ENCODE measurements around the gene GNPDA2.
A peak's percentile ranks its signal among the peaks of the same experiment; 100 is the strongest.
"Not testable (repeated sequence)": the region's sequence is repeated elsewhere in the genome, so short reads cannot be mapped to it uniquely, and the experiment has no call there.

GNPDA2 gene

DNA sequence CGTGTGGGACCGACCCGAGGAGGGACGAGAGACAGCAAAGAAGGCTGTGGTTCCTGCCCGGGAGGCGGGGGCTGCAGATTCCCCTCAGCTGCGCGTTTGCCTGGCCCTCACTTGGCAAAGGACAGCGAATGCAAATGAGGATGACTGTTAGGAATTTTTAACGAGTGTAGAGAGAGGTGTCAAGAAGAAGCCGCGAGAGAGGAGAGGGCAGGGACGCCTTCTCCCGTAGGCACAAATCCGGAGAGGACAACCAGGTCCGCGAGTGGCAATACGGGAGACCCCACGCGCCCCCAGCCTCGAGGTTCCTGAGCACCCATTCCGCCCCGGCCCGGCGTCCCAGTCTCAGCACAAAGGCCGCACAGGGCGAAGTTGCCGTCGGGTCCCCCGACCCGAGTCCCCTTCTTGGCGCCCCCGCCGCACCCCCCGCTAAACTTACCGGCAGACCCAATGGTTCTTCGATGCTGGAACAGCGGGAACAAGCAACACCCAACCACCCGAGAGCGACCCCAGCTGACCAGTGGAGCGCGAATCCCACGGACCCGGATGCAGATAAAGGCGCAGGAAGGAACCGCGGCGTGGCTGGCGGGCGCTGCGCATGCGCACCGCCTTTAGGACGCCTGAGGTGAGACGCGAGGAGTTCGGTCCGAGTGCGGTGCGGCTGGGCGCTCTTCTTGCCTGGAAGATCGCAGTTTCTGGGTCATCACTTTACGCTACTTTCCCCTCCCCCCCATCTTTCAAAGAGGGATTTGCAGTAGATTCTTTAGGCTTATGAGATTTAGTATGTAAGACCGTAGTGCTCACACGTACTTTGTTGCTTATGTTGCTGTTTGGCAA lies at the start of gene GNPDA2:
Gene GNPDA2 (minus strand): TSS at position 519 of the 834 bp plus-strand sequence. CDS start 4,349 bp downstream, outside the sequence.
- FAIRE-seq (no peak), DNase-seq (ENCODE audit: low spot score) (peak; percentile 80)

DNA sequence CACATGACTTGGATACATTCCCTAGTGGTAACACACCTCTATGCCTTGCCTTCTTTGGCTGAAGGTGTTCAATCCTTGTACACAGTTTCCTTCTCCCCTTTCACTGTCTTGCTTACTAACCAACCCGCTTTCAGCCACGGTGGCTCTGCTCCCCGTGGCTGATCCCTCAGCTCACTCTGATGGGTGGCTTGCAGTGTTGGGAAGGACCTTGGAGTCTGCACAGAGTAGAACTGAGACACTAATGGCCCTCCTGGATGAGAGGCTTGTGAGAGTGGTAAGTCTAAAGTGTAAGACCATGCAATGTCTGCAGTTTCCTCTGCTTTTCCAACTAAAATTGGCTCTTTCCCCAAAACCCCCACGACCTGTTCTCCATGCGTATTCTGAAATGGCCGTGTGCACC lies 46.0 kb upstream of the GNPDA2 start:
- FAIRE-seq (no peak), DNase-seq (ENCODE audit: low spot score) (no peak)

DNA sequence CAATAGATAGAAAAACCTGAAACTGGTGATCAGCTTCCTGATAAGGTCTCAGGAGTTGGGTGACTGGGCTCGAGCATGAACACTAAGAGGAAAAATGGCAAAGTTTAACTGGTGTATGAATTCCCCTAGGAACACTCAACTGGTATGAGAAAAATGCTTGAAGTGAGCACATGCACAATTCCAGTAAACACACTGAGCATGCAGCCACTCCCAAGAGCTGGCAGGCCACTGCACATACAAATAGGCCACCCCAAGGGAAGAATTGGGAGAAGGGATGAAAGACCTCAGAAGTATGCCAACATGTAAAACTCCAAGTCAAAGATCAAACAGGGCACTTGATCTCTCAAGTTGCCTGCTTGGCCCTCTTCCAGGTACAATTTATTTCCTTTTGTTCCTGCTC lies 45.4 kb upstream of the GNPDA2 start:
- DNase-seq (ENCODE audit: low spot score) (no peak), FAIRE-seq (no peak)

DNA sequence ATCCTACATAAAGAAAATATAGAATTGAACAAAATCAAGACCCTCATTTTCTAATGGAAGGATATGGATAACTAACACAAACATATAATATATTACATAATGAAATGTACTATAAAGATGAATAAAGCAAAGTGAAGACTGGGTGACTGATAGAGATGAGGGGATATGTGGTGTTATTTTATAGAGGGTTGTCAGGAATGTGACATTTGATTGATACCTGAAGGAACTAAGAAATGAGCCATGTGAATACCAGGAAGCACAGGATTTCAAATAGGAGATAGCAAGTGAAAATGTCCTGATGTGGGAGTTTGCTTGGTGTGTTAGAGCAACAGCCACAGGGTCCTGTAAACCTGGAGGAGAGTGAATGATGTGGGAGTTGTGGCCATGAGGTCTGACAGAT lies 40.1 kb upstream of the GNPDA2 start:
- DNase-seq (ENCODE audit: low spot score) (no peak), FAIRE-seq (no peak)

DNA sequence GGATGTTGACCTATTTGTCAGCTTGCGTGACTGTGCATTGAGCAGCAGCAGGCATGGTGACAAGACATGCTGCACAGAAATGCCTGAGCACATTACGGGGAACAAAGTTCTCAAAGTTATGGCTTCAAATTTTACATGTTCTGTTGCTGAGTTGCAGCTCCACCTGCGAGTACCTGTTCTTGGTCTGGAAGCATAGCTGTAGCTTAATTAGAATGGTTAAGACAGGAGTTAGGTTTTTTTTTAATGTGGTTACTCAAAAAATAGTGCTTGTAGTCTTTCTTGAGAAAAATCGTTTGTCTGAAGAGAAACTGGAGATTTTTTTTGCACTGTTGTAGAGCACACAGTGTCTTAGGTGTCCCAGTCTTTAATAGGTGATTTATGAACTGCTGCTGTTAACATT lies 38.8 kb upstream of the GNPDA2 start:
- DNase-seq (ENCODE audit: low spot score), result no peak

DNA sequence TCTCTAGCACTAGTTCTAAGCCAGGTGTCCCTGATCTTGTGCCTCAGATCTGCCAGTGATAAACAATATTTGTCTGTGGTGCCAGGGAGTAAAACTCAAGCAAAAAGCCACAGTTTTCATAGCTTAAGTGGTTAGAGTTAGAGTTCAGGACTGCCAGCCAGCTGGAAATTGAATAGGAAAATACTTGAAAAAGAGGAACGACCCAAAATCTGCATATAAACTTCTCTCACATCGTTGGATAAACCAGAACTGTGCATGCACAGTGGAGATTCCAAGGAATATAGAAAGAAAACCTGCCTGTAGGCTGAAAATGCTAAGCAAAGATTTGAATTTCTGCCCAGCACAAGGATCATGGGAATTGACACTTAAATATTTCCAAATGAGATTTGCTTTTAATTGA lies 35.0 kb upstream of the GNPDA2 start:
- FAIRE-seq (no peak), DNase-seq (ENCODE audit: low spot score) (no peak)

More for the DNA sequence above, 38.8 kb upstream of the GNPDA2 start:
- no peak for FAIRE-seq

DNA sequence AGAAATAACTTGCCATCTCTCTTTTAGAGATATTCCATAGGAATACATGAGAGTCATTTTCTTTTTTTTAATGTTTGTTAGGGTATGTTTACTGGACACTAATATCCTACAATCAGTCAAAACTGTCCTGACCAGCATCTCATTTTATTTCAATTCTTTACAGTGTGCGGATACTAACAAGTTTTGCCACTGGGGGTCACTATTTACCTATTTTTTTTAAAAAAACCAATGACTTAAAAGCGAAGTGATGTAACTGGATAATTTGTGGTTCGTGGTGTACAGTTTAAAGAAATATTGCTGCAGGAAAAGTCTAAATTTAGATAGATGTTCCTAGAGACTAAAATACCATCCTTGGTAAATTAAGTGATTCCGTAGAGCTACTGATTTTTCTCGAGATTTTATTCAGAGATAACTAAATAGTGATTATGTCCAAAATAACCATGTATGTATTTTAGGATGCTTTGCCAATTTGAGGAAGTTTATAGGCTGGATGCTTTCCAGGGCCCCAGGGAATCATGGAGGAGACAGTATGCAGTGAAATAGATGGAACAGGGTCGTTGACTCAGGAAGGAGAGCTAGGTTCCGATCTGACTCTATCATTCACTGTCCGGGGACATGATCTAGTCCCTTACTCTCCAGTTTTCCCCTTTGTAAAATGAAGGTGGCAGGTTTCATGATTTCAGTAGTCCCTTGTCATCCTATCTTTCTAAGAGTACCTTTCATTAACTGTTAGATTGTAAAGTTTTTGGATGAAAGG lies 34.0 kb upstream of the GNPDA2 start:
- DNase-seq (ENCODE audit: low spot score) (peak; percentile 14), FAIRE-seq (peak; percentile 71)

DNA sequence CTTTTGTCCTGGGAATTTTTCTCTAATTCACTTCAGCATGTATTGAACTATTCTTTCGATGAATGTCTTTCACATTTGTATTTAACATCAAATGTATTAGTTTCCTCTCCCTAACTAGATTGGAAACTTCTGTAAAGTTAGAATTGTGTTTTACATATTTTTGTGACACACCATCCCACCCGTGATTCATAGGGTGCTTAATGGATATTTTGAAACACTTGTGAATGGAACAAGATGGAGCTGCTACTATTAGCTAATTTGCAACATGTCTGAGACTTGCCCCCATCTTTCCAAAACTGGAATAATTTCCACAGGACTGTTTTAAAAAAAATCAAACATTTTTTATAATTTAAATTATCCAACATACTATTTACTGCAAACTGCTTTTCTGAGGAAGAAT lies 30.2 kb upstream of the GNPDA2 start:
- no peak for FAIRE-seq
- DNase-seq (ENCODE audit: low spot score), result no peak

DNA sequence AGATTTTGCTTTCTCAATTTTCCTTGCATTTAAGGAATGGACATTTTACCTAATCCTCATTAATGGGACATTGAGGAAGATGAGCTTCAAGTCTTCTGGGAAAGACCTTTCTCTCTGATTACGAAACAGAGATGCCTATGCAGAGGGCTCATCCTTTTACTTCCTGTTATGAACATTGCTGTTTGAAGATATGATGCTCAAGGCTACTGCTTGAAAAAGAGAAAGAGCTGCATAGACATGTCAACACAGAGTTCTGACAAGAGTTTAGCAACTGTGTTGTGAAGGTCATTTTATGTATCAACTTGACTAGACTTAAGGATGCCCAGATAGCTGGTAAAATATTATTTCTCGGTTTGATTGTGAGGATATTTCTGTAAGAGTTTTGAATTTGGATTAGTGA lies 13.8 kb upstream of the GNPDA2 start:
- DNase-seq (ENCODE audit: low spot score), result no peak
- FAIRE-seq, result no peak

DNA sequence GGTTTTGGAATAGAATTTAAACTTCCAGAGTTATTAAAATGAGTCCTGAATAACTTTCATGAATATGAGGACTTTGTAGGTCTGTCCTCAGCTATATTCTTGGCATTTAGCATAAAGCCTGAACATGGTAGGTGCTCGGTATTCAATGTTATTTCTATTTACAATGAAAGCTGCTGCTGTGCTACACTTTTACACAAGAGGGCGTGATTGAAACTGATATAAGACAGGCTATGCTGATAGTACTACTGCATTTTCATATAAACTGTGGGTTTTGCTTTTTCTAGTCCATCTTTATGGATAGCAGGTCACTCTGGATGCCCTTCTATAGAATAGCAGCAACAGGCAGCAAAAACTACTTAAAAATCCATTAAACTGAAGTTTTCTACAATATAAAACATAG lies 12.3 kb upstream of the GNPDA2 start:
- FAIRE-seq, result no peak

DNA sequence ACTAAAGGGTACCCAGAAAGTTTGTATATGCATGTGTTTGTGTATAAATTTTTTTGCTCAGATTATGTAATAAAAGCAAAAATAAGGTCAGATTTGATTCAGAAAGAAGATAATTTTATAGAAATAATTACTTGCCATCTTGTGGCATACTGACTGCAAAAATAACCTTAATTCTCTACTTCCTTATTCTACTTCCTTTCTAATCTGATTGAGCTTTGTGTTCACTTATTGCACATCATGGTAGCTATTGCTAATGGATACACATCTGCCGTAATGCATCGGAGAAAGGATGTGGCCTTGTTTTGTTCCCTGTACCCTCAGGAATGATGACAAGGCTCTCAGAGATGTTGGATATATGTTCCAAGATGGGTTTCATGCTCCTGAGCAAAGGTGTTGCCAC lies 10.5 kb upstream of the GNPDA2 start:
- DNase-seq (ENCODE audit: low spot score) (no peak), FAIRE-seq (no peak)

More for the DNA sequence above, 12.3 kb upstream of the GNPDA2 start:
- DNase-seq (ENCODE audit: low spot score), result no peak

DNA sequence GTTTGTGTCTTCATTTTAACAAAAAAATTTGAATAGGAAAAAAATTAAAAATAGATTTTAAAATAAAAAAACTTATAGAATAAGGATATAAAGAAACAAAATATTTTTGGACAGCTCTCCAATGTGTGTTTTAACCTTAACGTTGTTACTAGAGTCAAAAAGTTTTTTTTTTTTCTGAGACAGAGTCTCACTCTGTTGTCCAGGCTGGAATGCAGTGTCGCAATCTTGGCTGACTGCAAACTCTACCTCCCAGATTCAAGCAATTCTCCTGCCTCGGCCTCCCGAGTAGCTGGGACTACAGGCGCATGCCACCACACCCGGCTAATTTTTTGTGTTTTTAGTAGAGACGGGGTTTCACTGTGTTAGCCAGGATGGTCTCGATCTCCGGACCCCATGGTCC lies 2.3 kb upstream of the GNPDA2 start:
- FAIRE-seq; DNase-seq (ENCODE audit: low spot score): not testable (repeated sequence)

DNA sequence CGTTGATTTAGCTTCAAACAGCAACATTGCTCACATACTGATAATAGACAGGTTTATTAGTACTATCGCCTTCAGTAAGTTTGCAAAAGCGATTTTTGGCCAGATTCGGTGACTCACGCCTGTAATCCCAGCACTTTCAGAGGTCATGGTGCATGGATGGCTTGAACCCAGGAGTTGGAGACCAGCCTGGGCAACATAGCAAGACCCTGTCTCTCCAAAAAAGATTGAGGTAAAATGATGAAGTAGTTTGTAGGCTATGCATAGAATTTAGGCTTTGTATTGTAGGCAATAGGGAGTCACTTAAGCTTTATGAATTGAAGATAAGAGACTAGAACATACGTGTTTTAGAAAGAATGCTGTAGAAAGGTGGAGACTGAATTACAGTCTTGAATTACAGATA lies 1.1 kb upstream of the GNPDA2 start:
- no peak for FAIRE-seq
- no peak for DNase-seq (ENCODE audit: low spot score)

DNA sequence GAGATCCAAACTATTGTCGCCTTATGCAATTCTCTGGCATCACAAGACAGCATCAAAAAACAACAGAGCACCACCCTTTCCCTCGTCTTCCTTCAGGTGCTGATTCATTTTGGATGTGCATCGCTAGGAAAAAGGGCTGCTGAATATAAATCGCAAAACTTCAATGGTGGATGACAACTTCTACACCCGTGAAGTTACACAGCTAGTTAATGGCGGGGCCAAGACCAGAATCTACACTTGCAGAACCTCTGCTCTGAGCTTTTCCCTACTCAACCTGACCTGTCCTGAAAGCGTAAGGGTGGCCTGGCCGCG lies 674 bp downstream of the GNPDA2 start:
- no peak for FAIRE-seq
- DNase-seq (ENCODE audit: low spot score), result no peak

DNA sequence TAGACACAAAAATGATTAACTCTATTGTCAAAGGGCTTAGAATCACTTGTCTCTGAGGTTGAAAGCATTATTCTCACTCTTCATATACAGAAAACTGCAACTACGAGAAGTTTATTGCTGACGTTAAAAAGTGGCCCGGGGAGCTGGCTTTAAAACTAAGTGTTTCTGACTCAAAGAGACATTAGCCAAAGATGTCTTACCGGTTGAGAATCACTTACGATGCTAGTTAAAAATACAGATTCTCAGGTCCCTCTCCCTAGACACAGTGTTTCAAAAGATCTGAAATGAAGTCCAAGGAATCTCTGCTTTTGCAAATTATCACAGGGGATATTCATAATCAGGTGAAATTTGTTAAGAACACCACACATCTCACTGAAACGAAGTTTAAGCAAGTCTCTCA lies 1.2 kb downstream of the GNPDA2 start:
- DNase-seq (ENCODE audit: low spot score) (no peak), FAIRE-seq (no peak)

DNA sequence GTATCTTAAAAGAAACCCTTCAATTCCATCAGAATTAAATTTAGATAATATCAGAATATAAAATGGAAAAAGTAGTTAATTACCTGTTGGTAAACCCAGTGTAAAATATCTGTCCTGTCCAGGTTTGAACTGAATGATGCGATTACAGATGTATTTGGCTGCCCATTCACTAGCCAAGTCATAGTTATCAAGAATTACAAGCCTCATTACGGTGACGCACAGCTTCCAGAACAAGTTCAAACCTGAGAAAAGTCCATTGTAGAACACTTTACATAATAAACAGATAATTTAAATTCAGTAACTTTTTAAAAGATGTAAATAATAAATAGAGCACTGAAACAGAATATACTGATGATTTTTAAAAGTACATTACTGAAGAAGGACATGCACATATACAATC lies 4.4 kb downstream of the GNPDA2 start:
- FAIRE-seq, result no peak
- no peak for DNase-seq (ENCODE audit: low spot score)

DNA sequence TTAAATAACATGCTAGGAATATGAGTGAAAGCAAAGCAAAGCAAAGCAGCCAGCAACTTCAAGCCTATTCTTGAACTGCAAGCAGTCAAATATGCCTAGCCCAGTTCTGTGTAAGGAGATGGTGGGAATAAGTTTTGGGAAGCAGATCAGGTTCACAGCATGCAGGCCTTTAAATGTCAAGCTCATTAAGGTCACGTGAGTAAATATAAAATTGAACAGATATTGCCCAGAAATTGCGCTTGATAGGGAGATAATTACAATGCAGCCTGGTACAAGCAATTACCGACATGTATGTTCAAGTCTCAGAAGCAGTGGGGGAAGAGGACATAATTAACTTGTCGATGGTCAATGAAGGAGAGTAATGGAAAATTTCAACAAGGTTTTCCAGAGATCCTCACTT lies 6.0 kb downstream of the GNPDA2 start:
- DNase-seq (ENCODE audit: low spot score), result no peak
- FAIRE-seq, result no peak

DNA sequence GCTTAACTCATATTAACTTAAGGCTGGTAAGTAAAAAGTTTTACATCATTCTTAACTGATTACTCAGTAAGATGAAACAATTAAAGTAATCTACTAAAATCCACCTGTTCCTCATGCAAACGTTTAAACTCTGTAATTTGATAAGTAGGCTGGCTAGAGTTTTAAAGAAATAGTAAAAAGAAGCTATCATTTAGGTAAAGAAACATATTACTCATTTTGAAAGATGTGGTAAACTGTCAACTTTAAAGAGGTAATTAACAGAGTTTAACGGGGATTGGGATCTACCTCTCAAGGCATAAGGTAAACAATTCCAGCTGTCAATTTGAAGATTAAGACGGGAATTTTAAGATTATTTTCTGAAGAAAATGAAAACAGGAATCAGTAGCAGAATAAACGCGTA lies 9.8 kb downstream of the GNPDA2 start:
- no peak for DNase-seq (ENCODE audit: low spot score)
- FAIRE-seq, result no peak

DNA sequence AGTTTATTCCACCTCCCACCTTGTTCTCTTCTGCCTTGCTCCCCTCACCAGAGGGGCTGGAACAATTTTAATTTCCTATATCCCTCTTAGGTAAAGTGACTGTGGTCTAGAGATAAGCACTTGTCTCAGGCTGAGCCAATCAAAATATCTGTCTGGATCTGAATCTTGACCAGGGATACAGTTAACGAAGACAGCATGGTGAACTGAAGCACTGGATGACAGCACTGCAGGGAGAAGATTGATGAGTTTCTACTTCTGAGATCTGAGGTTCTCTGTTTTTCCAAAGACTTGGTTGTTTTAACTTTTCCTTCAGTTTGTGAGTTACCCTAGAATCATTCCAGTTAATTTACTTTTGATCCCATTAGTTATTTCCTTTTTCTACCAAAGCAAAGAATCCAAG lies 13.2 kb downstream of the GNPDA2 start:
- FAIRE-seq, result no peak
- no peak for DNase-seq (ENCODE audit: low spot score)

DNA sequence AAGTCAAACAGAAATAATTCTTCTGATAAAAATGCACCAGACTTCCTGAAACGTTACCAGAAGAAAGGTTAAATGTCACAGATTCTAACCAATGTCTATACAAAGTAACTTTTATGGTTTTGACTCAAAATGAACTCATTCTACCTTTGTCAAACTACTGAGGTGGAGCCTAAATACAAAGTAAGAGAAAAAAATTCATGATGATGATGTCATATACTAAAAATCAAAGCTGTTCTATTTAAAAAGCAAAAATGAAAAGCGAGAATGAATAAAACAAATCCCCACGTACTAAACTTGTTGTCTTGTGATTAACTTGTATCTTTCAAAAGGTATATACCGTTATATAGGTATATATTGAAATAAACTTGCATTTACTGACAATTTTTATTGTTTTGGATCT lies 21.7 kb downstream of the GNPDA2 start:
- no peak for FAIRE-seq

DNA sequence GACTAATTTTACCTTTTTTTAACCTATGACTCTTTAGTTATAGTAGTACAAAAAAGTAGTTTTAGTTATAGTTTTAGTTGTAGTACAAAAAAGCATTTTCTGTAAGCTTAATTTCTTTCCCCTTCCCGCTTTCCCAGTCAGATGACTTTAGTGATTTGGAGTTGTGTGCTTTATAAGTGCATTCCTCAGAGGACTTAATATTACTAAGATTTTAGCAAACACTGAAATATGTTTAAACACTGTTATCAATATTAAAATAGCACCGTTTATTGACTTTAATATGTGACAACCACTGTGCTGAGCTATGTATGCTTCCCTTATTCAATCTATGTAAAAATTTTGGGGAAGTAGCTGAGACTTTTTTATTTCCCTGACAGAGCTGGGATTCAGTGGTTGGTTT lies 25.3 kb downstream of the GNPDA2 start:
- no peak for DNase-seq (ENCODE audit: low spot score)
- FAIRE-seq, result no peak

More for the DNA sequence above, 21.7 kb downstream of the GNPDA2 start:
- DNase-seq (ENCODE audit: low spot score), result no peak

DNA sequence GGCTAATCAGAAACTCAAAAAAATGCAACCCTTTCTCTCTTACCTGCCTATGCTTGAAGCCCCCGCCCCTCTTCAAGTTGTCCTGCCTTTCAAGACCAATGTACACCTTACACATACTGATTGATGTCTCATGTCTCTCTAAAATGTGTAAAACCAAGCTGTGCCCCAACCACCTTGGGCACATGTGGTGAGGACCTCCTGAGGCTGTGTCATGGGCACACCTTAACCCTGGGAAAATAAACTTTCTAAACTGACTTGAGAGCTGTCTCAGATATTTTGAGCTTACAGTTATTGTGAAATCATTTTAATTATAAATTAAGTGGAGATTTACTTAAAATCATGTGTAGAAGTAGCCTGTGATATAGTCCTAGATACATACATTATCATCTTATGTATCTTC lies 25.9 kb downstream of the GNPDA2 start:
- FAIRE-seq (no peak), DNase-seq (ENCODE audit: low spot score) (no peak)

DNA sequence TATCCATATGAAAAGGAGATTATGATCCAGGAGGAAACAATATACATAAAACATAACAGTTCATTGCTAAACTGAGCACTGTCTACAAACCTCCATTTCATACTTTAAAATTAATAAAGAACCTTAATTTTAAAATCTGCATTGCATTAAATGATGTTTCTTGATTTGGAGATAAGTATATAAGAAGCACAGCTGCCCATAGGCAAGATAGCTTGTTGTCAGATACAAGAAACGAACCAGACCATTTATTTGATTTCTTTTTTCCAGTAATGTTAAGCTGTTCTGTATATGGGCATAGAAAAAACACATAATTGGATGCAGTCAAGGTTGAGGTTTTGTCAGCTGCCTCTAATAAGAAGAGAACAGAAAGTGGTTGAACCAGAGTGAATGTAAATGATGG lies 41.7 kb downstream of the GNPDA2 start:
- no peak for DNase-seq (ENCODE audit: low spot score)
- no peak for FAIRE-seq
